Thyroid gland (tissue), 4 donors: ENCODE results near the gene TMEM220. TPM values are rescaled to one million over a fixed set of nuclear protein-coding genes. Genes with fewer than 3 reads are reported as not detected.

Source experiments
- DNase-seq, 2 donors: peaks; one replicate each; pipeline ENCODE4 v3.0.0-alpha.2; 2019
- H3K27ac ChIP-seq, 3 donors: fragments of 200-600 bp; sonication (generic); 1 replicate in 2 of 3; 2 replicates in 1 of 3; pipeline ENCODE4 v1.5.1; 2016 to 2019; ENCODE audit warnings: mild to moderate bottlenecking in 1 of 3, moderate library complexity in 1 of 3
- H3K27me3 ChIP-seq: fragments of 200-600 bp; sonication (generic); one replicate; pipeline ENCODE4 v1.5.1; 2019
- H3K36me3 ChIP-seq, 2 donors: fragments of 200-600 bp; sonication (generic); one replicate each; pipeline ENCODE4 v1.5.1; 2016 to 2019
- H3K4me1 ChIP-seq, 2 donors: fragments of 200-600 bp; sonication (generic); one replicate each; pipeline ENCODE4 v1.5.1; 2017 to 2019
- H3K4me3 ChIP-seq, 3 donors: fragments of 200-600 bp; sonication (generic); replicated peaks in 1 of 3; 1 replicate in 2 of 3; 2 replicates in 1 of 3; pipeline ENCODE4 v1.5.1; 2016; ENCODE audit warnings: mild to moderate bottlenecking in 1 of 3
- H3K9me3 ChIP-seq: fragments of 200-600 bp; sonication (generic); one replicate; pipeline ENCODE4 v1.5.1; 2017
- POLR2A ChIP-seq, 2 donors: fragments of 450-650 bp; IDR thresholded peaks; one replicate each; pipeline ENCODE4 v1.6.1; 2017; ENCODE audit warnings: antibody characterized with exemption in 2 of 2, mild to moderate bottlenecking in 2 of 2, moderate library complexity in 1 of 2
- WGBS, 2 donors: methylation state at CpG; one replicate each; pipeline ENCODE4 v1.1.5; 2017; 5-methylcytosine and 5-hydroxymethylcytosine counted together
- intact Hi-C: fragments of 100-400 bp; cut with DNase I; formaldehyde crosslinking; loops from one replicate; pipeline ENCODE4 v1.15.1; 2023
- total RNA-seq, 4 donors: library from RNA; depleted of rRNA; stranded (reverse); fragments of >200 nt; gene quantifications; one replicate each; pipeline ENCODE4 v1.2.3, GENCODE V29; 2016
- TF ChIP-seq, protein P1 (sequence below), 6 experiments: fragments of 200-600 bp in 3 of 6; fragments of 450-650 bp in 3 of 6; sonication (generic) in 3 of 6; IDR thresholded peaks; one replicate each; pipeline ENCODE4 v1.5.1; 2016 to 2019; ENCODE audit warnings: antibody characterized with exemption in 6 of 6, mild to moderate bottlenecking in 2 of 6, inconsistent platforms in 1 of 6, moderate library complexity in 1 of 6

TMEM220 gene
- total RNA-seq, 4 donors from 2014 or later: 13.1 to 17.6 (median 15.5) TPM

DNA sequence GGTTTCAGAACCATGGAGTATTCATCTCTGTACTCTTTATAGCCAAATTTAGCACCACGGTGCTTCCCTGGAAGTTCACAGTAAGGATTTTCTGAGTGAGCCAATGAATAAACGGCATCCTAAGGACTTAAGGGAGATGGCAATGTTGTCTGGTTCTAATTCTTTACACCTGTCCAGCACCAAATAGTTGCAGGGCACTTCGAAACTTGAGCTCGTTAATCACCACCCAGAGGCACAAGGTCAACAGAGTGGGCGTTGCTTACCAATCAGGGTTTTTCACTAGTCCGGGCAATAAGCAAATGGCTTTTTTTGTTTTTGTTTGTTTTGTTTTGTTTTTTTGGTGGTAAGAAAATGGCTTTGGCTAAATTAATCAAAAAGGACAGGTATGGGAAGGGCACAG is 28.2 kb upstream of the TMEM220 start:
- no peak overlapping the region for H3K4me3 ChIP-seq
- intact Hi-C loops: no loop called here
- no peak overlapping the region for H3K27ac ChIP-seq
- H3K36me3 ChIP-seq: no peaks in the 10 kb centered on the region
- H3K9me3 ChIP-seq: no peaks in the 10 kb centered on the region
- H3K27me3 ChIP-seq: no peaks in the 10 kb centered on the region
- no peak for TF ChIP-seq POLR2A (IDR thresholded peaks at IDR 0.05)
- TF ChIP-seq, protein P1, sequence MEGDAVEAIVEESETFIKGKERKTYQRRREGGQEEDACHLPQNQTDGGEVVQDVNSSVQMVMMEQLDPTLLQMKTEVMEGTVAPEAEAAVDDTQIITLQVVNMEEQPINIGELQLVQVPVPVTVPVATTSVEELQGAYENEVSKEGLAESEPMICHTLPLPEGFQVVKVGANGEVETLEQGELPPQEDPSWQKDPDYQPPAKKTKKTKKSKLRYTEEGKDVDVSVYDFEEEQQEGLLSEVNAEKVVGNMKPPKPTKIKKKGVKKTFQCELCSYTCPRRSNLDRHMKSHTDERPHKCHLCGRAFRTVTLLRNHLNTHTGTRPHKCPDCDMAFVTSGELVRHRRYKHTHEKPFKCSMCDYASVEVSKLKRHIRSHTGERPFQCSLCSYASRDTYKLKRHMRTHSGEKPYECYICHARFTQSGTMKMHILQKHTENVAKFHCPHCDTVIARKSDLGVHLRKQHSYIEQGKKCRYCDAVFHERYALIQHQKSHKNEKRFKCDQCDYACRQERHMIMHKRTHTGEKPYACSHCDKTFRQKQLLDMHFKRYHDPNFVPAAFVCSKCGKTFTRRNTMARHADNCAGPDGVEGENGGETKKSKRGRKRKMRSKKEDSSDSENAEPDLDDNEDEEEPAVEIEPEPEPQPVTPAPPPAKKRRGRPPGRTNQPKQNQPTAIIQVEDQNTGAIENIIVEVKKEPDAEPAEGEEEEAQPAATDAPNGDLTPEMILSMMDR (IDR thresholded peaks at IDR 0.05): no peak
- H3K4me1 ChIP-seq: peaks cover 4 to 11% of the 10 kb centered on the region in 2 donors
- 85 to 93% methylated on average over 6 of the region's 6 CpGs for WGBS, 2 donors
- no peak for DNase-seq

DNA sequence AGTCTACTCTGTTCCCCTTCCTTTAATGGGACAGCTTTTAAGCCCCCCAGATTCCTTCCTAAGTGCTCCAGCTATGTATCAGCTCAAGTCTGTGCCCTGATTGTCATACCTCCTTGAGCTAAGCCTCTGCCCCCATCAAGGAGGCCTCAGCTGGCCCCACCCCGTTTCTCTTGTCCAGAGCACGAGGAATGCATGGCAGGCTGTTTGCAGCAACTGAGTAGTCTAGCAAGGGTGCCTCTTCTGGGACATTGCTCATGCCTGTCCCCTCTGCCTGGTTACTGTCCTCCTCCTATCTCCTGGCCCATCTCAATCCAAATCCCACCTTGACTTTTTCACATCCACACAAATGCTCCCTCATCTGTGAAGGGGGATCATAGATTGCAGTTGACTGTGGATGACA is 27.8 kb upstream of the TMEM220 start:
- no peaks in the 10 kb centered on the region for H3K27me3 ChIP-seq
- no peak overlapping the region for H3K4me3 ChIP-seq
- no peaks in the 10 kb centered on the region for H3K36me3 ChIP-seq
- H3K9me3 ChIP-seq: no peaks in the 10 kb centered on the region
- intact Hi-C loops: no loop called here
- H3K27ac ChIP-seq: no peak overlapping the region
- DNase-seq: no peak
- TF ChIP-seq, protein P1 (IDR thresholded peaks at IDR 0.05): no peak
- TF ChIP-seq POLR2A (IDR thresholded peaks at IDR 0.05): no peak
- WGBS, 2 donors: 64 to 70% methylated on average over 2 of the region's 2 CpGs
- peaks cover 4 to 11% of the 10 kb centered on the region in 2 donors for H3K4me1 ChIP-seq

DNA sequence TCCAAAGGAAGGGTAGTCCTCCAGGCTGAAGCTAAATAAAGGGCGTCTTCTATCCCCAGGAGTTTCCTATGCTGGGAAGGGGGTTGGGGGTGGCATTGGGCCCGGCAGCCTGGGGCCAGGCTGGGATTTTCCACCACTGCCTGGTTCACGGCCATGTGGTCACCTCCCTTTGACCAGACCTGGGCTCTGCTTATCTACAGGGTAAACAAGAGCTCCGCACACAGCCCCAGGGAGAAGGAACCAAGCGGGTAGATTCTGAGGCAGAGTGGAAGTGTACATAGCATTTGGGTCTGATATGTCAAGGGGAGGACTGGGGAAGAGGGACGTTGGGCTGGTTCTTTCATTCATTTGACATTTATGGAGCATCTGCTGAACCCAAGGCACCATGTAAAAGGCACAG is 27.2 kb upstream of the TMEM220 start:
- 81 to 89% methylated on average over 4 to 6 of the region's 6 CpGs for WGBS, 2 donors
- TF ChIP-seq, protein P1 (IDR thresholded peaks at IDR 0.05): no peak
- no peak for TF ChIP-seq POLR2A (IDR thresholded peaks at IDR 0.05)
- no peak overlapping the region for H3K27ac ChIP-seq
- H3K4me3 ChIP-seq: no peak overlapping the region
- H3K4me1 ChIP-seq: peaks cover 4 to 11% of the 10 kb centered on the region in 2 donors
- no peak for DNase-seq
- H3K9me3 ChIP-seq: no peaks in the 10 kb centered on the region
- H3K36me3 ChIP-seq: no peaks in the 10 kb centered on the region
- no peaks in the 10 kb centered on the region for H3K27me3 ChIP-seq
- intact Hi-C loops: no loop called here

DNA sequence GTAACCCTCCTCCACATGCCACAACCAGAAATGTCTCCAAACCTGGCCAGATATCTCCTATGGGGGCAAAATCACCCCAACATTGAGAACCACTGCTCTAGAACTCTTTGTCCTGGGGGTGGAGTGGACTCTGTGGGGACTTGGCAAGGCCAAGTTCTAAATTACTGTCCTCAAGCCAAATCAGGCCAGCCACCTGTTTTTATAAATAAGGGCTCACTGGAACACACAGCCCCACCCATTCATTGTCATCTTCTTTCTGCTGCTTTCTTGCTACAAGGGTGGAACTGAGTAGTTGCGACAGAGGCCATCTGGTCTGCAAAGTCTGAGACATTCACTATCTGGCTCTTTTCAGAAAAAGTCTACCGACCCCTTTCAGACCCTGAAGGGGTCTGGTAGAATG is 26.8 kb upstream of the TMEM220 start:
- no peak for TF ChIP-seq POLR2A (IDR thresholded peaks at IDR 0.05)
- TF ChIP-seq, protein P1 (IDR thresholded peaks at IDR 0.05): no peak
- Histone ChIP-seq H3K4me1 (peaks cover 4 to 11% of the 10 kb centered on the region in 2 donors), H3K4me3 (no peak overlapping the region), H3K27me3 (no peaks in the 10 kb centered on the region), H3K27ac (no peak overlapping the region), H3K36me3 (no peaks in the 10 kb centered on the region), H3K9me3 (no peaks in the 10 kb centered on the region)
- intact Hi-C loops: no loop called here
- DNase-seq: no peak
- 86 to 96% methylated on average over 2 of the region's 2 CpGs for WGBS, 2 donors

DNA sequence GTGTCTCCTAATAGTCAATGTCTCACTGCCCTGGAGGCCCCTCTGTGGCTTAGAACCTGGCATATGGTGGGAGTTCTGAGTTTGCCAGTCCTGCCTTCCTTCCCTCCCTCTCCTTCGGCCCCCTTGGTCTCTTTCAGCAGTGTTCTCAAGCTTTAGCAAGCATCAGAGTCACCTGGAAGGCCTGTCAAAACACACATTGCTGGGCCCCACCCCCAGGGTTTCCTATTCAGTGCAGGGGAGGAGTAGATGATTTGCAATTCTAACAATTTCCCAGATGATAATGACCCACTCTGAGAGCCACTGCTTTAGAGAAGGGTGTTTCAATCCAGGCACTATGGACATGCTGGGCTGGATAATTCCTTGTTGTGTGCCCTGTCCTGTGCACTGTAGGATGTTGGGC is 26.4 kb upstream of the TMEM220 start:
- no peak overlapping the region for H3K27ac ChIP-seq

More for the DNA sequence above, 26.4 kb upstream of the TMEM220 start:
- H3K4me3 ChIP-seq: no peak overlapping the region
- H3K4me1 ChIP-seq: peaks cover 4 to 11% of the 10 kb centered on the region in 2 donors
- intact Hi-C loops: no loop called here
- peak; percentile 30 to 44 for DNase-seq
- no peaks in the 10 kb centered on the region for H3K9me3 ChIP-seq
- no peaks in the 10 kb centered on the region for H3K27me3 ChIP-seq
- no peaks in the 10 kb centered on the region for H3K36me3 ChIP-seq
- no peak for TF ChIP-seq POLR2A (IDR thresholded peaks at IDR 0.05)
- TF ChIP-seq, protein P1 (IDR thresholded peaks at IDR 0.05): no peak
- 44 to 61% methylated on average over 1 of the region's 1 CpG for WGBS, 2 donors
